WTC11 (cell line): Measurements from ENCODE around the gene RGS6. TPM values are rescaled to one million over a fixed set of nuclear protein-coding genes. Genes with fewer than 3 reads are reported as not detected.
A peak's percentile ranks its signal among the peaks of the same experiment; 100 is the strongest.

Source experiments
- ATAC-seq: fragments of 200-7000 bp; cut with Tn5 transposase; 2 replicates; pipeline ENCODE4 v1.10.0; 2021; ENCODE audit warnings: mild to moderate bottlenecking, moderate library complexity
- CTCF ChIA-PET: fragments of 300-600 bp; sonication (Branson Sonifier 250); formaldehyde crosslinking; loops from one replicate; lab custom pipeline; 2021; ENCODE audit warnings: antibody characterized with exemption; lab: Charles Lee
- POLR2A ChIA-PET: fragments of 350-600 bp; sonication (Branson Sonifier 250); formaldehyde crosslinking; loops from one replicate; lab custom pipeline; 2021; ENCODE audit warnings: antibody characterized with exemption; lab: Charles Lee
- DNase-seq: peaks from one replicate; pipeline ENCODE4 v3.0.0; 2021; ENCODE audit warnings: low spot score
- H3K27ac Mint-ChIP-seq: 2 replicates; pipeline ENCODE4 v1.8.0; 2021; ENCODE audit warnings: mixed read lengths
- H3K27me3 Mint-ChIP-seq: 2 replicates; pipeline ENCODE4 v1.8.0; 2021; ENCODE audit warnings: low read depth, mild to moderate bottlenecking, moderate library complexity, mixed read lengths
- H3K36me3 Mint-ChIP-seq: 2 replicates; pipeline ENCODE4 v1.8.0; 2021; ENCODE audit warnings: mixed read lengths
- H3K4me1 Mint-ChIP-seq: 2 replicates; pipeline ENCODE4 v1.8.0; 2022; ENCODE audit warnings: mixed read lengths
- H3K4me3 Mint-ChIP-seq: 2 replicates; pipeline ENCODE4 v1.8.0; 2021; ENCODE audit warnings: mild to moderate bottlenecking, moderate library complexity, mixed read lengths
- H3K9me3 Mint-ChIP-seq: 2 replicates; pipeline ENCODE4 v1.8.0; 2021; ENCODE audit warnings: mixed read lengths
- CBFB ChIP-seq: sonication (generic); formaldehyde crosslinking; IDR thresholded peaks from 2 replicates; pipeline ENCODE4 v1.8.1; 2022; ENCODE audit warnings: mild to moderate bottlenecking, low read depth, missing genetic modification reagents
- ELF4 ChIP-seq: sonication (generic); formaldehyde crosslinking; IDR thresholded peaks from 2 replicates; pipeline ENCODE4 v1.8.1; 2022; ENCODE audit warnings: low read depth, mild to moderate bottlenecking, moderate library complexity, missing genetic modification reagents
- ESRRA ChIP-seq: sonication (generic); formaldehyde crosslinking; IDR thresholded peaks from 2 replicates; pipeline ENCODE4 v1.8.1; 2022; ENCODE audit warnings: mild to moderate bottlenecking, missing genetic modification reagents, borderline replicate concordance
- FOXK1 ChIP-seq: sonication (generic); formaldehyde crosslinking; IDR thresholded peaks from 2 replicates; pipeline ENCODE4 v1.8.0; 2022; ENCODE audit warnings: mild to moderate bottlenecking, moderate library complexity, missing genetic modification reagents
- JUN ChIP-seq: sonication (generic); formaldehyde crosslinking; IDR thresholded peaks from 2 replicates; pipeline ENCODE4 v1.8.0; 2023; ENCODE audit warnings: mild to moderate bottlenecking, missing genetic modification reagents
- NFE2L1 ChIP-seq: sonication (generic); formaldehyde crosslinking; IDR thresholded peaks from 2 replicates; pipeline ENCODE4 v1.8.1; 2023; ENCODE audit warnings: missing genetic modification reagents
- NR1H2 ChIP-seq: sonication (generic); formaldehyde crosslinking; IDR thresholded peaks from 2 replicates; pipeline ENCODE4 v1.9.0; 2021; ENCODE audit warnings: mild to moderate bottlenecking, moderate library complexity, missing genetic modification reagents
- NR2C2 ChIP-seq: sonication (generic); formaldehyde crosslinking; IDR thresholded peaks from 2 replicates; pipeline ENCODE4 v1.8.0; 2022; ENCODE audit warnings: mild to moderate bottlenecking, missing genetic modification reagents
- NR3C1 ChIP-seq: sonication (generic); formaldehyde crosslinking; conservative IDR thresholded peaks from 2 replicates; pipeline ENCODE4 v1.8.1; 2023; ENCODE audit warnings: low read depth, mild to moderate bottlenecking, missing genetic modification reagents
- OVOL2 ChIP-seq: fragments of 250-450 bp; sonication (Bioruptor Pico); IDR thresholded peaks from 2 replicates; pipeline ENCODE4 v1.9.0; 2021; ENCODE audit warnings: mild to moderate bottlenecking, borderline replicate concordance
- SMAD4 ChIP-seq: sonication (generic); formaldehyde crosslinking; IDR thresholded peaks from 2 replicates; pipeline ENCODE4 v1.8.0; 2022; ENCODE audit warnings: mild to moderate bottlenecking, missing genetic modification reagents
- ZBTB21 ChIP-seq: sonication (generic); formaldehyde crosslinking; IDR thresholded peaks from 2 replicates; pipeline ENCODE4 v1.8.1; 2023; ENCODE audit warnings: mild to moderate bottlenecking, missing genetic modification reagents, borderline replicate concordance
- ZNF138 ChIP-seq: sonication (generic); formaldehyde crosslinking; conservative IDR thresholded peaks from 2 replicates; pipeline ENCODE4 v1.8.1; 2022; ENCODE audit warnings: mild to moderate bottlenecking, moderate library complexity, missing genetic modification reagents
- total RNA-seq: library from RNA; stranded (reverse); gene quantifications from 3 replicates; pipeline ENCODE4 v1.2.3, GENCODE V29; 2021
- TF ChIP-seq, protein P1 (sequence below): sonication (generic); formaldehyde crosslinking; IDR thresholded peaks from 2 replicates; pipeline ENCODE4 v1.8.0; 2022; ENCODE audit warnings: mild to moderate bottlenecking, missing genetic modification reagents
- TF ChIP-seq, protein P2 (sequence below): fragments of 200-600 bp; IDR thresholded peaks from 2 replicates; pipeline ENCODE4 v1.8.0; 2022; ENCODE audit warnings: antibody characterized with exemption
- TF ChIP-seq, protein P3 (sequence below): sonication (generic); formaldehyde crosslinking; IDR thresholded peaks from 2 replicates; pipeline ENCODE4 v1.8.1; 2022; ENCODE audit warnings: low read depth, missing genetic modification reagents, borderline replicate concordance
- TF ChIP-seq, protein P4 (sequence below): sonication (generic); formaldehyde crosslinking; conservative IDR thresholded peaks from 2 replicates; pipeline ENCODE4 v1.8.1; 2023; ENCODE audit warnings: mild to moderate bottlenecking, low read depth, missing genetic modification reagents, moderate library complexity
- TF ChIP-seq, protein P5 (sequence below): sonication (generic); formaldehyde crosslinking; IDR thresholded peaks from 2 replicates; pipeline ENCODE4 v1.8.0; 2023; ENCODE audit warnings: mild to moderate bottlenecking, missing genetic modification reagents
- TF ChIP-seq, protein P6 (sequence below): sonication (generic); formaldehyde crosslinking; IDR thresholded peaks from 2 replicates; pipeline ENCODE4 v1.8.1; 2023; ENCODE audit warnings: mild to moderate bottlenecking, missing genetic modification reagents
- TF ChIP-seq, protein P7 (sequence below): sonication (generic); formaldehyde crosslinking; IDR thresholded peaks from 2 replicates; pipeline ENCODE4 v1.8.1; 2023; ENCODE audit warnings: mild to moderate bottlenecking, missing genetic modification reagents, moderate library complexity

Gene RGS6
- total RNA-seq, 1 experiment from 2014 or later = 1.0 TPM

DNA sequence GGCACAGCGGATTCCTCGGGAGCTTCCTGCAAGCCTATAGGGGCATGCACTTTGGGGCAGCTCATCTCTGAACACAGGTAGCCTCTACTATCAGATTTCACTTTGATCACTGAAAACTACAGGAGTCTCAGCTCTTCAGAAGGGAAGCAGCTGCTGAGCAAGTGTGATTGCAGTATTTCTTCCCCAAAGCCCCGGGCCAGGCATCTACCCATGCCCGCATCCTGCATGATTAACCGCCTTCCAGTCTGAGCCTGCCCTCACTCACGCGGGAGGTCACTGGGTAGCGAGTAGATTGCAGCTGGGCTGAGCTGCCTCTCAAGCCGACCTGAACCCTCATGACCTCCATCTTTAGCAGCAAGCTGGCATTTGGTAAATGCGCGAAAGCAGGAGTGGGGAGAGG, 627.0 kb downstream of the RGS6 start:
- DNase-seq (no peak), ATAC-seq (0 out of 2 replicates have a peak, but pooled peaks have one; percentile 12)
- H3K9me3 Mint-ChIP-seq = no peaks in the 10 kb centered on the region
- H3K27ac Mint-ChIP-seq = no peak overlapping the region
- no peaks in the 10 kb centered on the region for H3K36me3 Mint-ChIP-seq
- no peak for TF ChIP-seq NR3C1
- TF ChIP-seq NFE2L1 (CRISPR knock-in tag) = no peak
- no peak for TF ChIP-seq OVOL2 (CRISPR knock-in tag)
- TF ChIP-seq, protein P1, sequence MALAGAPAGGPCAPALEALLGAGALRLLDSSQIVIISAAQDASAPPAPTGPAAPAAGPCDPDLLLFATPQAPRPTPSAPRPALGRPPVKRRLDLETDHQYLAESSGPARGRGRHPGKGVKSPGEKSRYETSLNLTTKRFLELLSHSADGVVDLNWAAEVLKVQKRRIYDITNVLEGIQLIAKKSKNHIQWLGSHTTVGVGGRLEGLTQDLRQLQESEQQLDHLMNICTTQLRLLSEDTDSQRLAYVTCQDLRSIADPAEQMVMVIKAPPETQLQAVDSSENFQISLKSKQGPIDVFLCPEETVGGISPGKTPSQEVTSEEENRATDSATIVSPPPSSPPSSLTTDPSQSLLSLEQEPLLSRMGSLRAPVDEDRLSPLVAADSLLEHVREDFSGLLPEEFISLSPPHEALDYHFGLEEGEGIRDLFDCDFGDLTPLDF (CRISPR knock-in tag) = no peak
- TF ChIP-seq, protein P2, sequence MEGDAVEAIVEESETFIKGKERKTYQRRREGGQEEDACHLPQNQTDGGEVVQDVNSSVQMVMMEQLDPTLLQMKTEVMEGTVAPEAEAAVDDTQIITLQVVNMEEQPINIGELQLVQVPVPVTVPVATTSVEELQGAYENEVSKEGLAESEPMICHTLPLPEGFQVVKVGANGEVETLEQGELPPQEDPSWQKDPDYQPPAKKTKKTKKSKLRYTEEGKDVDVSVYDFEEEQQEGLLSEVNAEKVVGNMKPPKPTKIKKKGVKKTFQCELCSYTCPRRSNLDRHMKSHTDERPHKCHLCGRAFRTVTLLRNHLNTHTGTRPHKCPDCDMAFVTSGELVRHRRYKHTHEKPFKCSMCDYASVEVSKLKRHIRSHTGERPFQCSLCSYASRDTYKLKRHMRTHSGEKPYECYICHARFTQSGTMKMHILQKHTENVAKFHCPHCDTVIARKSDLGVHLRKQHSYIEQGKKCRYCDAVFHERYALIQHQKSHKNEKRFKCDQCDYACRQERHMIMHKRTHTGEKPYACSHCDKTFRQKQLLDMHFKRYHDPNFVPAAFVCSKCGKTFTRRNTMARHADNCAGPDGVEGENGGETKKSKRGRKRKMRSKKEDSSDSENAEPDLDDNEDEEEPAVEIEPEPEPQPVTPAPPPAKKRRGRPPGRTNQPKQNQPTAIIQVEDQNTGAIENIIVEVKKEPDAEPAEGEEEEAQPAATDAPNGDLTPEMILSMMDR = no peak
- TF ChIP-seq NR1H2 (CRISPR knock-in tag) = no peak
- no peak for TF ChIP-seq SMAD4 (CRISPR knock-in tag)
- ChIA-PET POLR2A (interaction anchor here (0.6 kb wide), 1 partner anchor 330 kb away, joined by 3 read pairs; no protein-coding TSS in a partner anchor), CTCF (interaction anchor here (0.9 to 1.5 kb wide), 4 partner anchors 15 to 199 kb away, joined by 3 to 4 read pairs (median 3); no protein-coding TSS in a partner anchor)
- peaks cover 22% of the 10 kb centered on the region for H3K4me1 Mint-ChIP-seq
- no peaks in the 10 kb centered on the region for H3K27me3 Mint-ChIP-seq
- no peak overlapping the region for H3K4me3 Mint-ChIP-seq

DNA sequence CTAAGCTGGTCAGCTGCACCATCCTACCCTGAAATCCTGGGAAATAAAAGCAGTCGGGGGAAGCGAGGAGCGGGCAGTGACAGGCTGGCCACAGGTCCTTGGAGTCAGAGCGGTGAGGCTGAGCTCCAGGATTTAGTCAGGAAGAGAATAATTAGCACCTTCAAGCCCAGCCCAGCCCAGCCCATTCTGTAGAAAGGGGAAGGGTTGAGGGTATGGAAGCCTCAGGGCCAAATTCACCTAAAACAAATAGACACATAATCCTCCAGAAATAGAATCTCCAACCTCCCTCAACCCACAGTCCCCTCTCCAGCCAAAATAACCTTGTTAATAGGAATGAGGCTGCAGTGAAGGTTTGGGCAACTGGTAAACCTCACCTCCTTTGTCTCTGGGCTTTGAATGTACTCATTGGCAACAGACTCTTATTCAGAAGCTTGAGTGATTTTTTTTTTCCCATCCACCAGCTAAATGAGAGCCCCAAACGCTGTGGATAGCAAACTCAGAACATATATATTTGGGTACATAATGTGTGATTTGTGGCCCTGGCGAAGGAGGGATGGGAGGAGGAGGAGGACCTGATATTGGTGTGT, 627.5 kb downstream of the RGS6 start:
- POLR2A ChIA-PET = interaction anchor here (0.6 kb wide), 1 partner anchor 329 kb away, joined by 3 read pairs; no protein-coding TSS in a partner anchor

More for the DNA sequence above, 627.5 kb downstream of the RGS6 start:
- TF ChIP-seq FOXK1 (CRISPR knock-in tag) (no peak), NR2C2 (CRISPR knock-in tag) (no peak), CBFB (CRISPR knock-in tag) (no peak), ELF4 (CRISPR knock-in tag) (no peak), ESRRA (CRISPR knock-in tag) (no peak), ZNF138 (CRISPR knock-in tag) (no peak), ZBTB21 (CRISPR knock-in tag) (no peak), JUN (CRISPR knock-in tag) (no peak)
- TF ChIP-seq, protein P3, sequence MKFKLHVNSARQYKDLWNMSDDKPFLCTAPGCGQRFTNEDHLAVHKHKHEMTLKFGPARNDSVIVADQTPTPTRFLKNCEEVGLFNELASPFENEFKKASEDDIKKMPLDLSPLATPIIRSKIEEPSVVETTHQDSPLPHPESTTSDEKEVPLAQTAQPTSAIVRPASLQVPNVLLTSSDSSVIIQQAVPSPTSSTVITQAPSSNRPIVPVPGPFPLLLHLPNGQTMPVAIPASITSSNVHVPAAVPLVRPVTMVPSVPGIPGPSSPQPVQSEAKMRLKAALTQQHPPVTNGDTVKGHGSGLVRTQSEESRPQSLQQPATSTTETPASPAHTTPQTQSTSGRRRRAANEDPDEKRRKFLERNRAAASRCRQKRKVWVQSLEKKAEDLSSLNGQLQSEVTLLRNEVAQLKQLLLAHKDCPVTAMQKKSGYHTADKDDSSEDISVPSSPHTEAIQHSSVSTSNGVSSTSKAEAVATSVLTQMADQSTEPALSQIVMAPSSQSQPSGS (CRISPR knock-in tag) = no peak
- TF ChIP-seq, protein P4, sequence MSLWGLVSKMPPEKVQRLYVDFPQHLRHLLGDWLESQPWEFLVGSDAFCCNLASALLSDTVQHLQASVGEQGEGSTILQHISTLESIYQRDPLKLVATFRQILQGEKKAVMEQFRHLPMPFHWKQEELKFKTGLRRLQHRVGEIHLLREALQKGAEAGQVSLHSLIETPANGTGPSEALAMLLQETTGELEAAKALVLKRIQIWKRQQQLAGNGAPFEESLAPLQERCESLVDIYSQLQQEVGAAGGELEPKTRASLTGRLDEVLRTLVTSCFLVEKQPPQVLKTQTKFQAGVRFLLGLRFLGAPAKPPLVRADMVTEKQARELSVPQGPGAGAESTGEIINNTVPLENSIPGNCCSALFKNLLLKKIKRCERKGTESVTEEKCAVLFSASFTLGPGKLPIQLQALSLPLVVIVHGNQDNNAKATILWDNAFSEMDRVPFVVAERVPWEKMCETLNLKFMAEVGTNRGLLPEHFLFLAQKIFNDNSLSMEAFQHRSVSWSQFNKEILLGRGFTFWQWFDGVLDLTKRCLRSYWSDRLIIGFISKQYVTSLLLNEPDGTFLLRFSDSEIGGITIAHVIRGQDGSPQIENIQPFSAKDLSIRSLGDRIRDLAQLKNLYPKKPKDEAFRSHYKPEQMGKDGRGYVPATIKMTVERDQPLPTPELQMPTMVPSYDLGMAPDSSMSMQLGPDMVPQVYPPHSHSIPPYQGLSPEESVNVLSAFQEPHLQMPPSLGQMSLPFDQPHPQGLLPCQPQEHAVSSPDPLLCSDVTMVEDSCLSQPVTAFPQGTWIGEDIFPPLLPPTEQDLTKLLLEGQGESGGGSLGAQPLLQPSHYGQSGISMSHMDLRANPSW (CRISPR knock-in tag) = no peak
- TF ChIP-seq, protein P5, sequence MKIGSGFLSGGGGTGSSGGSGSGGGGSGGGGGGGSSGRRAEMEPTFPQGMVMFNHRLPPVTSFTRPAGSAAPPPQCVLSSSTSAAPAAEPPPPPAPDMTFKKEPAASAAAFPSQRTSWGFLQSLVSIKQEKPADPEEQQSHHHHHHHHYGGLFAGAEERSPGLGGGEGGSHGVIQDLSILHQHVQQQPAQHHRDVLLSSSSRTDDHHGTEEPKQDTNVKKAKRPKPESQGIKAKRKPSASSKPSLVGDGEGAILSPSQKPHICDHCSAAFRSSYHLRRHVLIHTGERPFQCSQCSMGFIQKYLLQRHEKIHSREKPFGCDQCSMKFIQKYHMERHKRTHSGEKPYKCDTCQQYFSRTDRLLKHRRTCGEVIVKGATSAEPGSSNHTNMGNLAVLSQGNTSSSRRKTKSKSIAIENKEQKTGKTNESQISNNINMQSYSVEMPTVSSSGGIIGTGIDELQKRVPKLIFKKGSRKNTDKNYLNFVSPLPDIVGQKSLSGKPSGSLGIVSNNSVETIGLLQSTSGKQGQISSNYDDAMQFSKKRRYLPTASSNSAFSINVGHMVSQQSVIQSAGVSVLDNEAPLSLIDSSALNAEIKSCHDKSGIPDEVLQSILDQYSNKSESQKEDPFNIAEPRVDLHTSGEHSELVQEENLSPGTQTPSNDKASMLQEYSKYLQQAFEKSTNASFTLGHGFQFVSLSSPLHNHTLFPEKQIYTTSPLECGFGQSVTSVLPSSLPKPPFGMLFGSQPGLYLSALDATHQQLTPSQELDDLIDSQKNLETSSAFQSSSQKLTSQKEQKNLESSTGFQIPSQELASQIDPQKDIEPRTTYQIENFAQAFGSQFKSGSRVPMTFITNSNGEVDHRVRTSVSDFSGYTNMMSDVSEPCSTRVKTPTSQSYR (CRISPR knock-in tag) = no peak
- TF ChIP-seq, protein P6, sequence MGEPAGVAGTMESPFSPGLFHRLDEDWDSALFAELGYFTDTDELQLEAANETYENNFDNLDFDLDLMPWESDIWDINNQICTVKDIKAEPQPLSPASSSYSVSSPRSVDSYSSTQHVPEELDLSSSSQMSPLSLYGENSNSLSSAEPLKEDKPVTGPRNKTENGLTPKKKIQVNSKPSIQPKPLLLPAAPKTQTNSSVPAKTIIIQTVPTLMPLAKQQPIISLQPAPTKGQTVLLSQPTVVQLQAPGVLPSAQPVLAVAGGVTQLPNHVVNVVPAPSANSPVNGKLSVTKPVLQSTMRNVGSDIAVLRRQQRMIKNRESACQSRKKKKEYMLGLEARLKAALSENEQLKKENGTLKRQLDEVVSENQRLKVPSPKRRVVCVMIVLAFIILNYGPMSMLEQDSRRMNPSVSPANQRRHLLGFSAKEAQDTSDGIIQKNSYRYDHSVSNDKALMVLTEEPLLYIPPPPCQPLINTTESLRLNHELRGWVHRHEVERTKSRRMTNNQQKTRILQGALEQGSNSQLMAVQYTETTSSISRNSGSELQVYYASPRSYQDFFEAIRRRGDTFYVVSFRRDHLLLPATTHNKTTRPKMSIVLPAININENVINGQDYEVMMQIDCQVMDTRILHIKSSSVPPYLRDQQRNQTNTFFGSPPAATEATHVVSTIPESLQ (CRISPR knock-in tag) = no peak
- TF ChIP-seq, protein P7, sequence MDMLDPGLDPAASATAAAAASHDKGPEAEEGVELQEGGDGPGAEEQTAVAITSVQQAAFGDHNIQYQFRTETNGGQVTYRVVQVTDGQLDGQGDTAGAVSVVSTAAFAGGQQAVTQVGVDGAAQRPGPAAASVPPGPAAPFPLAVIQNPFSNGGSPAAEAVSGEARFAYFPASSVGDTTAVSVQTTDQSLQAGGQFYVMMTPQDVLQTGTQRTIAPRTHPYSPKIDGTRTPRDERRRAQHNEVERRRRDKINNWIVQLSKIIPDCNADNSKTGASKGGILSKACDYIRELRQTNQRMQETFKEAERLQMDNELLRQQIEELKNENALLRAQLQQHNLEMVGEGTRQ (CRISPR knock-in tag) = no peak
- Mint-ChIP-seq H3K27ac (no peak overlapping the region), H3K27me3 (no peaks in the 10 kb centered on the region), H3K4me3 (no peak overlapping the region), H3K36me3 (no peaks in the 10 kb centered on the region), H3K9me3 (no peaks in the 10 kb centered on the region), H3K4me1 (peaks cover 18% of the 10 kb centered on the region)
- CTCF ChIA-PET = interaction anchor here (1.2 to 1.5 kb wide), 3 partner anchors 15 to 198 kb away, joined by 3 to 4 read pairs (median 3); no protein-coding TSS in a partner anchor
- DNase-seq = no peak
- ATAC-seq = no peak
